Activated naive CD8-positive, alpha-beta T cell treated with anti-CD3 and anti-CD28 coated beads, Interleukin-2, amount 10 ng/mL, durations not matched to agents 7 days and 5 days (primary cell): ENCODE measurements around the gene MEN1. TPM values are rescaled to one million over a fixed set of nuclear protein-coding genes. Genes with fewer than 3 reads are reported as not detected.

Experiments
- ATAC-seq: fragments of 150-1000 bp; cut with Tn5 transposase; one replicate; pipeline ENCODE4 v1.10.0; 2021; ENCODE audit warnings: low read depth, moderate library complexity
- POLR2A ChIA-PET: fragments of 350-600 bp; sonication (Branson Sonifier 250); formaldehyde crosslinking; loops from one replicate; lab custom pipeline; 2021; ENCODE audit warnings: antibody characterized with exemption; lab: Charles Lee
- DNase-seq: peaks from one replicate; pipeline ENCODE4 v3.0.0; 2021
- H3K27ac Mint-ChIP-seq: one replicate; pipeline ENCODE4 v1.8.0; 2022; ENCODE audit warnings: mild to moderate bottlenecking, mixed read lengths
- H3K27me3 Mint-ChIP-seq: one replicate; pipeline ENCODE4 v1.8.0; 2022; ENCODE audit warnings: mild to moderate bottlenecking, moderate library complexity, mixed read lengths
- H3K36me3 Mint-ChIP-seq: one replicate; pipeline ENCODE4 v1.8.0; 2021; ENCODE audit warnings: mild to moderate bottlenecking, mixed read lengths
- H3K4me1 Mint-ChIP-seq: one replicate; pipeline ENCODE4 v1.8.0; 2021; ENCODE audit warnings: mixed read lengths
- H3K4me3 Mint-ChIP-seq: one replicate; pipeline ENCODE4 v1.8.0; 2022; ENCODE audit warnings: mild to moderate bottlenecking, moderate library complexity, mixed read lengths
- H3K9me3 Mint-ChIP-seq: one replicate; pipeline ENCODE4 v1.8.0; 2021; ENCODE audit warnings: mixed read lengths
- total RNA-seq, 2 experiments: library from RNA; stranded (reverse); gene quantifications; one replicate each; pipeline ENCODE4 v1.2.3, GENCODE V29; 2021

MEN1 gene
- total RNA-seq, 2 experiments from 2014 or later = 37.4 to 39.0 TPM

GRCh38 chr11:64763526-64764039 lies 46.8 kb downstream of the MEN1 start:
- POLR2A ChIA-PET = interaction anchor here (0.6 to 14.2 kb wide), 9 partner anchors 11 to 100 kb away, joined by 3 to 278 read pairs (median 4); partner anchors contain the start of genes RASGRP2 and SF1
- peak; percentile 57 for DNase-seq

GRCh38 chr11:64762674-64763525 lies 47.5 kb downstream of the MEN1 start:
- Mint-ChIP-seq H3K36me3 (peaks cover 30% of the 10 kb centered on the region), H3K4me3 (peak overlapping the region; percentile 80), H3K27ac (peak overlapping the region; percentile 88), H3K4me1 (peaks cover 68% of the 10 kb centered on the region), H3K27me3 (no peaks in the 10 kb centered on the region), H3K9me3 (no peaks in the 10 kb centered on the region)
- POLR2A ChIA-PET = interaction anchor here (0.9 to 14.2 kb wide), 6 partner anchors 10 to 96 kb away, joined by 3 to 278 read pairs (median 6); partner anchors contain the start of genes RASGRP2 and SF1
- ATAC-seq (peak; percentile 24), DNase-seq (peak; percentile 56)

More at GRCh38 chr11:64763526-64764039, 46.8 kb downstream of the MEN1 start:
- no peaks in the 10 kb centered on the region for H3K27me3 Mint-ChIP-seq
- peak overlapping the region; percentile 80 for H3K4me3 Mint-ChIP-seq
- peak; percentile 7 for ATAC-seq
- no peaks in the 10 kb centered on the region for H3K9me3 Mint-ChIP-seq
- H3K4me1 Mint-ChIP-seq = peaks cover 72% of the 10 kb centered on the region
- H3K27ac Mint-ChIP-seq = peak overlapping the region; percentile 88
- H3K36me3 Mint-ChIP-seq = peaks cover 37% of the 10 kb centered on the region

GRCh38 chr11:64762277-64762673 lies 48.1 kb downstream of the MEN1 start:
- Mint-ChIP-seq H3K9me3 (no peaks in the 10 kb centered on the region), H3K36me3 (peaks cover 27% of the 10 kb centered on the region), H3K27ac (peak overlapping the region; percentile 88), H3K4me3 (peak overlapping the region; percentile 80), H3K4me1 (peaks cover 63% of the 10 kb centered on the region), H3K27me3 (no peaks in the 10 kb centered on the region)
- ATAC-seq = no peak
- POLR2A ChIA-PET = interaction anchor here (1.0 to 14.2 kb wide), 4 partner anchors 9 to 97 kb away, joined by 3 to 278 read pairs (median 80); partner anchors contain the start of genes RASGRP2 and SF1
- peak; percentile 36 for DNase-seq

- no peak for ATAC-seq
- Mint-ChIP-seq H3K4me3 (peak overlapping the region; percentile 77), H3K36me3 (peaks cover 23% of the 10 kb centered on the region), H3K4me1 (peaks cover 59% of the 10 kb centered on the region), H3K27ac (peak overlapping the region; percentile 88), H3K9me3 (no peaks in the 10 kb centered on the region), H3K27me3 (no peaks in the 10 kb centered on the region)
- POLR2A ChIA-PET = interaction anchor here (0.7 to 14.2 kb wide), 9 partner anchors 9 to 1138 kb away, joined by 3 to 278 read pairs (median 4); partner anchors contain the start of genes MAP4K2, RASGRP2 and SF1
- peak; percentile 53 for DNase-seq
Observed at GRCh38 chr11:64760759-64761420, 49.5 kb downstream of the MEN1 start.

- POLR2A ChIA-PET = interaction anchor here (0.7 to 14.2 kb wide), 7 partner anchors 8 to 1139 kb away, joined by 3 to 278 read pairs (median 6); partner anchors contain the start of genes MAP4K2, RASGRP2 and SF1
- no peak for ATAC-seq
- H3K4me3 Mint-ChIP-seq = peak within 1 kb of the TSS; percentile 77
- peak within 1 kb of the TSS; percentile 88 for H3K27ac Mint-ChIP-seq
- no peaks in the 10 kb centered on the region for H3K9me3 Mint-ChIP-seq
- peak; percentile 36 for DNase-seq
- no peaks in the 10 kb centered on the region for H3K27me3 Mint-ChIP-seq
- peaks cover 17% of the 10 kb centered on the region for H3K36me3 Mint-ChIP-seq
- H3K4me1 Mint-ChIP-seq = peaks cover 52% of the 10 kb centered on the region
Observed at GRCh38 chr11:64759722-64760719, 50.3 kb downstream of the MEN1 start, which contains the start of gene PYGM. PYGM (minus strand) TSS chr11:64759974; CDS start chr11:64759898, 76 bp downstream.

GRCh38 chr11:64759131-64759721 lies 51.1 kb downstream of the MEN1 start:
- DNase-seq (peak; percentile 32), ATAC-seq (no peak)
- Mint-ChIP-seq H3K4me3 (no peak overlapping the region), H3K36me3 (peaks cover 12% of the 10 kb centered on the region), H3K9me3 (no peaks in the 10 kb centered on the region), H3K27me3 (no peaks in the 10 kb centered on the region), H3K4me1 (peaks cover 44% of the 10 kb centered on the region), H3K27ac (peak overlapping the region; percentile 88)
- POLR2A ChIA-PET = interaction anchor here (10.4 to 14.2 kb wide), 2 partner anchors 14 to 16 kb away, joined by 157 to 278 read pairs; partner anchors contain the start of genes RASGRP2 and SF1

- no peaks in the 10 kb centered on the region for H3K9me3 Mint-ChIP-seq
- H3K27ac Mint-ChIP-seq = no peak overlapping the region
- no peak for ATAC-seq
- no peaks in the 10 kb centered on the region for H3K27me3 Mint-ChIP-seq
- DNase-seq = peak; percentile 27
- peaks cover 38% of the 10 kb centered on the region for H3K4me1 Mint-ChIP-seq
- POLR2A ChIA-PET = interaction anchor here (10.4 to 14.2 kb wide), 2 partner anchors 14 to 16 kb away, joined by 157 to 278 read pairs; partner anchors contain the start of genes RASGRP2 and SF1
- H3K4me3 Mint-ChIP-seq = no peak overlapping the region
- peaks cover 14% of the 10 kb centered on the region for H3K36me3 Mint-ChIP-seq
Observed at GRCh38 chr11:64758330-64759079, 51.8 kb downstream of the MEN1 start.

- DNase-seq (peak; percentile 24), ATAC-seq (no peak)
- Mint-ChIP-seq H3K36me3 (peaks cover 10% of the 10 kb centered on the region), H3K4me3 (no peak overlapping the region), H3K27ac (no peak overlapping the region), H3K27me3 (no peaks in the 10 kb centered on the region), H3K9me3 (no peaks in the 10 kb centered on the region), H3K4me1 (peaks cover 30% of the 10 kb centered on the region)
- POLR2A ChIA-PET = interaction anchor here (0.5 to 14.2 kb wide), 3 partner anchors 13 to 376 kb away, joined by 3 to 278 read pairs (median 4); partner anchors contain the start of gene RASGRP2
Observed at GRCh38 chr11:64757549-64758329, 52.6 kb downstream of the MEN1 start.

- H3K27ac Mint-ChIP-seq = no peak overlapping the region
- no peak for DNase-seq
- no peaks in the 10 kb centered on the region for H3K9me3 Mint-ChIP-seq
- no peak overlapping the region for H3K4me3 Mint-ChIP-seq
- ATAC-seq = no peak
- H3K27me3 Mint-ChIP-seq = no peaks in the 10 kb centered on the region
- POLR2A ChIA-PET = interaction anchor here (1.7 kb wide), 1 partner anchor 23 kb away, joined by 5 read pairs; the partner anchor contains the start of gene SF1
- H3K4me1 Mint-ChIP-seq = peaks cover 20% of the 10 kb centered on the region
- H3K36me3 Mint-ChIP-seq = peaks cover 8% of the 10 kb centered on the region
Observed at GRCh38 chr11:64755681-64756361, 54.5 kb downstream of the MEN1 start.
